H1 (cell line): ENCODE measurements around the gene MVD. TPM values are rescaled to one million over a fixed set of nuclear protein-coding genes. Genes with fewer than 3 reads are reported as not detected.

Experiments used
- CTCF ChIA-PET: fragments of 300-600 bp; sonication (Branson Sonifier 250); formaldehyde crosslinking; loops from one replicate; lab custom pipeline; 2021; ENCODE audit not compliant: partially characterized antibody; lab: Charles Lee
- POLR2A ChIA-PET: fragments of 300-600 bp; sonication (Branson Sonifier 250); formaldehyde crosslinking; loops from one replicate; lab custom pipeline; 2021; ENCODE audit warnings: inconsistent platforms; ENCODE audit not compliant: partially characterized antibody; lab: Charles Lee
- DNase-seq, 2 experiments: peaks; one replicate each; pipeline versions ENCODE4 v3.0.0 to v3.0.0-alpha.2; 2010 to 2022; ENCODE audit warnings: low spot score in 2 of 2, low read depth in 1 of 2, mixed read lengths in 1 of 2
- FAIRE-seq: peaks from 2 replicates; lab custom pipeline; 2011; peaks lifted over from hg19 to GRCh38; lab: Jason Lieb, UNC
- H2AFZ ChIP-seq: 2 replicates; pipeline ENCODE4 v1.8.1; 2012; ENCODE audit warnings: low read length, inconsistent platforms
- H2AK5ac ChIP-seq: 2 replicates; pipeline ENCODE4 v1.6.1; 2013; ENCODE audit warnings: low read depth, low read length
- H2BK120ac ChIP-seq: replicated peaks from 2 replicates; pipeline ENCODE3; 2013; ENCODE audit warnings: low read depth, low read length, inconsistent platforms
- H2BK12ac ChIP-seq: 2 replicates; pipeline ENCODE4 v1.6.1; 2013; ENCODE audit warnings: low read depth, low read length
- H2BK15ac ChIP-seq: 2 replicates; pipeline ENCODE4 v1.6.1; 2013; ENCODE audit warnings: low read length
- H2BK20ac ChIP-seq: 2 replicates; pipeline ENCODE4 v1.6.1; 2013; ENCODE audit warnings: low read length
- H2BK5ac ChIP-seq: 2 replicates; pipeline ENCODE4 v1.6.1; 2013; ENCODE audit warnings: low read depth, low read length
- H3K14ac ChIP-seq: 2 replicates; pipeline ENCODE4 v1.6.1; 2013; ENCODE audit warnings: inconsistent platforms; ENCODE audit not compliant: insufficient read length
- H3K18ac ChIP-seq: 2 replicates; pipeline ENCODE4 v1.6.1; 2013; ENCODE audit warnings: low read length; ENCODE audit errors: extremely low read depth
- H3K23ac ChIP-seq: 2 replicates; pipeline ENCODE4 v1.6.1; 2013; ENCODE audit warnings: inconsistent platforms; ENCODE audit not compliant: insufficient read length
- H3K23me2 ChIP-seq: 2 replicates; pipeline ENCODE4 v1.6.1; 2013; ENCODE audit warnings: low read depth, low read length
- H3K27ac ChIP-seq: 2 replicates; pipeline ENCODE4 v1.6.1; 2011; ENCODE audit warnings: low read depth, low read length, inconsistent platforms
- H3K27me3 ChIP-seq, 4 experiments: replicated peaks in 1 of 4; 1 replicate in 1 of 4; 2 replicates in 3 of 4; pipeline versions ENCODE4 v1.6.1 to v1.8.1; 2011 to 2013; ENCODE audit warnings: low read length in 3 of 4, mild to moderate bottlenecking in 3 of 4, inconsistent platforms in 2 of 4, mixed read lengths in 2 of 4, moderate library complexity in 1 of 4; ENCODE audit not compliant: control insufficient read depth in 3 of 4, insufficient read depth in 3 of 4; ENCODE audit errors: extremely low read depth in 1 of 4
- H3K36me3 ChIP-seq, 4 experiments: 2 replicates each; pipeline versions ENCODE4 v1.6.1 to v1.8.1; 2011 to 2013; ENCODE audit warnings: mild to moderate bottlenecking in 4 of 4, low read length in 3 of 4, moderate library complexity in 2 of 4, control low read depth in 1 of 4, inconsistent platforms in 1 of 4; ENCODE audit not compliant: insufficient read depth in 4 of 4, control insufficient read depth in 2 of 4
- H3K4ac ChIP-seq: replicated peaks from 2 replicates; pipeline ENCODE3; 2013; ENCODE audit warnings: low read length, low read depth, mixed read lengths, inconsistent platforms; ENCODE audit not compliant: insufficient read length
- H3K4me1 ChIP-seq, 4 experiments: replicated peaks in 1 of 4; 1 replicate in 1 of 4; 2 replicates in 3 of 4; pipeline versions ENCODE4 v1.6.1 to v1.8.1; 2011 to 2013; ENCODE audit warnings: low read length in 3 of 4, inconsistent platforms in 2 of 4, mixed read lengths in 1 of 4; ENCODE audit not compliant: insufficient read depth in 4 of 4, control insufficient read depth in 3 of 4
- H3K4me2 ChIP-seq, 2 experiments: 2 replicates each; pipeline versions ENCODE4 v1.6.1 to v1.8.1; 2011 to 2013; ENCODE audit warnings: low read depth in 2 of 2, low read length in 2 of 2, control low read depth in 1 of 2, inconsistent platforms in 1 of 2, mild to moderate bottlenecking in 1 of 2; ENCODE audit not compliant: insufficient read depth in 1 of 2
- H3K4me3 ChIP-seq, 4 experiments: fragments of 200-600, 300-600 bp in 1 of 4; sonication (generic), shearing (Covaris generic), sonication (Bioruptor Twin) in 1 of 4; 2 replicates each; pipeline versions ENCODE4 v1.5.1 to v1.8.1; 2011 to 2016; ENCODE audit warnings: low read length in 4 of 4, low read depth in 3 of 4, control low read depth in 2 of 4, inconsistent platforms in 2 of 4, mild to moderate bottlenecking in 2 of 4, mixed read lengths in 1 of 4, moderate library complexity in 1 of 4; ENCODE audit not compliant: insufficient read depth in 2 of 4; ENCODE audit errors: extremely low read depth in 1 of 4
- H3K56ac ChIP-seq: replicated peaks from 2 replicates; pipeline ENCODE3; 2013; ENCODE audit warnings: low read depth, mild to moderate bottlenecking, mixed read lengths, low read length, inconsistent platforms; ENCODE audit not compliant: insufficient read length
- H3K79me1 ChIP-seq: 2 replicates; pipeline ENCODE4 v1.6.1; 2013; ENCODE audit warnings: low read depth, low read length, control low read depth
- H3K79me2 ChIP-seq, 2 experiments: 2 replicates each; pipeline versions ENCODE4 v1.6.1 to v1.8.1; 2012 to 2013; ENCODE audit warnings: low read length in 2 of 2, mild to moderate bottlenecking in 2 of 2, inconsistent platforms in 1 of 2; ENCODE audit not compliant: insufficient read depth in 2 of 2, control insufficient read depth in 1 of 2
- H3K9ac ChIP-seq, 4 experiments: replicated peaks in 1 of 4; 1 replicate in 1 of 4; 2 replicates in 3 of 4; pipeline versions ENCODE4 v1.6.1 to v1.8.1; 2011 to 2013; ENCODE audit warnings: low read depth in 3 of 4, low read length in 3 of 4, control low read depth in 2 of 4, mild to moderate bottlenecking in 2 of 4, moderate library complexity in 2 of 4, inconsistent platforms in 1 of 4; ENCODE audit errors: extremely low read depth in 1 of 4
- H3K9me3 ChIP-seq, 2 experiments: 2 replicates each; pipeline versions ENCODE4 v1.6.1 to v1.8.1; 2012 to 2013; ENCODE audit warnings: mild to moderate bottlenecking in 2 of 2, moderate library complexity in 2 of 2, control low read depth in 1 of 2, inconsistent platforms in 1 of 2, low read depth in 1 of 2, low read length in 1 of 2, mixed read lengths in 1 of 2; ENCODE audit not compliant: insufficient read depth in 2 of 2
- H4K20me1 ChIP-seq, 2 experiments: replicated peaks in 1 of 2; 2 replicates each; pipeline versions ENCODE3 to v1.8.1; 2011 to 2013; ENCODE audit warnings: inconsistent platforms in 2 of 2, low read length in 2 of 2, mild to moderate bottlenecking in 1 of 2; ENCODE audit not compliant: insufficient read depth in 2 of 2, control insufficient read depth in 1 of 2
- H4K5ac ChIP-seq: 2 replicates; pipeline ENCODE4 v1.6.1; 2013; ENCODE audit warnings: low read length, low read depth, mixed read lengths, inconsistent platforms; ENCODE audit not compliant: insufficient read length
- H4K8ac ChIP-seq: 2 replicates; pipeline ENCODE4 v1.8.0; 2013; ENCODE audit warnings: mild to moderate bottlenecking, moderate library complexity, low read length, inconsistent platforms; ENCODE audit not compliant: insufficient read depth; ENCODE audit errors: extremely low read depth
- H4K91ac ChIP-seq: replicated peaks from 2 replicates; pipeline ENCODE3; 2013; ENCODE audit warnings: low read length, mixed read lengths, inconsistent platforms; ENCODE audit not compliant: insufficient read length
- BACH1 ChIP-seq: IDR thresholded peaks from 2 replicates; pipeline ENCODE4 v1.6.1; 2012; ENCODE audit warnings: low read length, improper control_type of control experiment
- CHD2 ChIP-seq: IDR thresholded peaks from 2 replicates; pipeline ENCODE4 v1.6.1; 2012; ENCODE audit warnings: low read length, improper control_type of control experiment
- CREB1 ChIP-seq: IDR thresholded peaks from 2 replicates; pipeline ENCODE4 v1.6.1; 2012; ENCODE audit warnings: inconsistent platforms
- KDM5A ChIP-seq: fragments of 200-600 bp; IDR thresholded peaks from 2 replicates; pipeline ENCODE4 v1.7.1; 2012; ENCODE audit warnings: mild to moderate bottlenecking, low read length, inconsistent platforms, mixed read lengths
- RNF2 ChIP-seq: fragments of 200-900, 300-1000 bp; sonication (generic); IDR thresholded peaks from 2 replicates; pipeline ENCODE4 v1.7.1; 2016; ENCODE audit warnings: borderline replicate concordance, low read depth, mild to moderate bottlenecking, antibody characterized with exemption, low read length; ENCODE audit not compliant: poor library complexity, severe bottlenecking; ENCODE audit errors: missing control alignments
- SIRT6 ChIP-seq: IDR thresholded peaks from one replicate; pipeline ENCODE4 v1.7.1; 2012; ENCODE audit warnings: low read length, inconsistent platforms
- SIX5 ChIP-seq: IDR thresholded peaks from 2 replicates; pipeline ENCODE4 v1.6.1; 2011; ENCODE audit warnings: mild to moderate bottlenecking, low read depth, low read length
- SUZ12 ChIP-seq: fragments of 200-600 bp; sonication (generic); IDR thresholded peaks from 2 replicates; pipeline ENCODE4 v1.6.1; 2012; ENCODE audit warnings: mild to moderate bottlenecking, inconsistent platforms, low read length, moderate library complexity, mixed read lengths
- TAF7 ChIP-seq: optimal IDR thresholded peaks from 2 replicates; pipeline ENCODE3; 2011; ENCODE audit warnings: low read depth, mild to moderate bottlenecking, inconsistent platforms, low read length, moderate library complexity, borderline replicate concordance
- TBP ChIP-seq: IDR thresholded peaks from 2 replicates; pipeline ENCODE4 v1.6.1; 2011; ENCODE audit warnings: low read depth, low read length, improper control_type of control experiment
- TCF12 ChIP-seq: IDR thresholded peaks from 2 replicates; pipeline ENCODE4 v1.6.1; 2011; ENCODE audit warnings: low read depth, mild to moderate bottlenecking, low read length
- YY1 ChIP-seq: IDR thresholded peaks from 2 replicates; pipeline ENCODE4 v1.6.1; 2011; ENCODE audit warnings: low read depth, mild to moderate bottlenecking, low read length
- WGBS, 2 experiments: shearing (Covaris generic) in 1 of 2; methylation state at CpG; one replicate each; pipeline versions ENCODE4 v1.1.6 to v1.1.7; 2013 to 2015; ENCODE audit warnings: low lambda C conversion rate in 2 of 2, mixed read lengths in 2 of 2, inconsistent platforms in 1 of 2, low coverage in 1 of 2, missing lambda C conversion rate in 1 of 2; ENCODE audit not compliant: insufficient replicate concordance in 2 of 2, insufficient coverage in 1 of 2, insufficient read length in 1 of 2; ENCODE audit errors: extremely low coverage in 1 of 2, missing lambda C conversion rate in 1 of 2; 5-methylcytosine and 5-hydroxymethylcytosine counted together
- polyA plus RNA-seq, 7 experiments: library from polyadenylated mRNA; depleted of rRNA in 3 of 7; stranded (reverse) in 5 of 7; unstranded in 2 of 7; fragments of >200 nt in 5 of 7; fragments of 200-250 nt in 2 of 7; gene quantifications; 1 replicate in 5 of 7; 2 replicates in 1 of 7; 4 replicates in 1 of 7; pipeline versions ENCODE4 v1.2.1 to v1.2.3, GENCODE V29; 2011 to 2013; ENCODE audit warnings: missing spikeins in 2 of 7, mixed read lengths in 2 of 7
- total RNA-seq: library from RNA; stranded (reverse); fragmentation: NEBNext Ultra II Directional; extraction: Animal tissue kit (Norgen Biotek cat#: 25700); gene quantifications from 2 replicates; pipeline ENCODE4 v1.2.1, GENCODE V29; 2021

Gene MVD
- total and polyA plus RNA-seq, 2 of the 8 experiments (the other 6 are each of a cell fraction or from before 2014, with no cell fraction given): 47.2 to 77.3 TPM

DNA sequence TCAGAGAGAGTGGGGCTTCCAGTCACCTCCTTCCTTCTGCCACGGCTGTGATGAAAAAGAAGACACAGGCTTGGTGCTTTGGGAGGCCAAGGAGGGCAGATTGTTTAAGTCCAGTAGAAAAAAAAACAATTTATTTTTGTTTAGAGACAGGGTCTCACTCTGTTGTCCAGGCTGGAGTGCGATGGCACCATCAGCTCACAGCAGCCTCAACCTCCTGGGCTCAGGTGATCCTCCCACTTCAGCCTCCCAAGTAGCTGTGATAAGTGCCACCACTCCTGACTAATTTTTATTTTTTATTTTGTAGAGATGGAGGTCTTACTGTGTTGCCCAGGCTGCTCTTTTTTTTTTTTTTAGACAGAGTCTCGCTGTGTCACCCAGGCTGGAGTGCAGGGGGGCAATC lies 2.7 kb upstream of the MVD start:
- no peaks in the 10 kb centered on the region for H3K36me3 ChIP-seq
- peaks cover 7% of the 10 kb centered on the region; the same call in 1 of the 2 replicates for H3K23me2 ChIP-seq
- H2BK120ac ChIP-seq: no peak overlapping the region
- no peak overlapping the region for H2BK12ac ChIP-seq
- ChIA-PET CTCF (interaction anchor here (0.9 to 2.8 kb wide), 7 partner anchors 9 to 111 kb away, joined by 3 to 9 read pairs (median 3); no protein-coding TSS in a partner anchor), POLR2A (interaction anchor here (1.0 to 1.8 kb wide), 2 partner anchors 9 to 27 kb away, joined by 3 to 5 read pairs; no protein-coding TSS in a partner anchor)
- no peak overlapping the region for H3K14ac ChIP-seq
- no peak overlapping the region for H2AK5ac ChIP-seq
- H2AFZ ChIP-seq: no peak overlapping the region
- no peak overlapping the region for H3K4me2 ChIP-seq
- no peak overlapping the region for H2BK20ac ChIP-seq
- WGBS, 2 experiments: 93% methylated on average over 3 of the region's 3 CpGs; no CpG with 5 or more reads in 1 of the 2 experiments
- no peak overlapping the region for H3K4me3 ChIP-seq
- no peak overlapping the region for H2BK15ac ChIP-seq
- H4K5ac ChIP-seq: no peak overlapping the region
- no peak overlapping the region for H4K91ac ChIP-seq
- H3K27me3 ChIP-seq: no peaks in the 10 kb centered on the region
- H3K9me3 ChIP-seq: no peaks in the 10 kb centered on the region
- peaks cover 0 to 24% of the 10 kb centered on the region in 2 experiments; a peak in 2 of 4 replicates for H3K79me2 ChIP-seq
- no peak overlapping the region for H3K27ac ChIP-seq
- peaks cover 0 to 3% (median 0%) of the 10 kb centered on the region in 4 experiments; a peak in 2 of 7 replicates for H3K4me1 ChIP-seq
- no peak overlapping the region for H3K18ac ChIP-seq
- no peak overlapping the region for H3K23ac ChIP-seq
- H4K20me1 ChIP-seq: peaks cover 0 to 1% of the 10 kb centered on the region in 2 experiments
- H4K8ac ChIP-seq: no peak overlapping the region
- H3K9ac ChIP-seq: no peak overlapping the region
- no peak overlapping the region for H2BK5ac ChIP-seq
- H3K79me1 ChIP-seq: no peaks in the 10 kb centered on the region; the same call in 1 of the 2 replicates
- DNase-seq (no peak), FAIRE-seq (no peak)
- H3K56ac ChIP-seq: no peak overlapping the region
- H3K4ac ChIP-seq: no peak overlapping the region
- TF ChIP-seq SUZ12 (no peak), TBP (no peak), SIRT6 (no peak), RNF2 (no peak), CREB1 (no peak), BACH1 (no peak), YY1 (no peak), KDM5A (no peak), TAF7 (no peak), CHD2 (no peak), TCF12 (no peak), SIX5 (no peak)
